SK-N-SH treated with all-trans-retinoic acid at 6 μM for 48 hours (cell line): ENCODE results near the gene RNF168.

Experiments
- CSDC2 ChIP-seq: fragments of 250-450 bp; sonication (Bioruptor Pico); IDR thresholded peaks from 2 replicates; pipeline ENCODE4 v1.5.0; 2020; ENCODE audit warnings: mild to moderate bottlenecking, moderate library complexity
- PATZ1 ChIP-seq: fragments of 250-450 bp; sonication (Bioruptor Pico); IDR thresholded peaks from 2 replicates; pipeline ENCODE4 v1.8.0; 2020; ENCODE audit warnings: mild to moderate bottlenecking, moderate library complexity, borderline replicate concordance
- RARB ChIP-seq: fragments of 250-450 bp; sonication (Bioruptor Pico); IDR thresholded peaks from 2 replicates; pipeline ENCODE4 v1.8.0; 2021; ENCODE audit warnings: mild to moderate bottlenecking, moderate library complexity
- TCF4 ChIP-seq: fragments of 250-450 bp; sonication (Bioruptor Pico); IDR thresholded peaks from 2 replicates; pipeline ENCODE4 v1.8.0; 2021; ENCODE audit warnings: mild to moderate bottlenecking, moderate library complexity, borderline replicate concordance
- TOX ChIP-seq: fragments of 250-450 bp; sonication (Bioruptor Pico); IDR thresholded peaks from 2 replicates; pipeline ENCODE4 v1.8.0; 2021; ENCODE audit warnings: mild to moderate bottlenecking, moderate library complexity, borderline replicate concordance
- ZFP30 ChIP-seq: fragments of 450-650 bp; formaldehyde crosslinking; IDR thresholded peaks from 2 replicates; pipeline ENCODE4 v1.5.0; 2022; ENCODE audit warnings: mild to moderate bottlenecking, moderate library complexity
- ZNF70 ChIP-seq: fragments of 450-650 bp; formaldehyde crosslinking; IDR thresholded peaks from 2 replicates; pipeline ENCODE4 v1.5.0; 2020; ENCODE audit warnings: mild to moderate bottlenecking, moderate library complexity

GRCh38 chr3:196546537-196546936 is 43.0 kb upstream of the RNF168 start:
- TF ChIP-seq PATZ1 (CRISPR knock-in tag) (no peak), CSDC2 (CRISPR knock-in tag) (no peak), TCF4 (CRISPR knock-in tag) (no peak), ZNF70 (CRISPR knock-in tag) (no peak), TOX (CRISPR knock-in tag) (no peak), RARB (CRISPR knock-in tag) (no peak), ZFP30 (no peak)
